Caco-2 (cell line): ENCODE data around the gene MYO7A. TPM values are rescaled to one million over a fixed set of nuclear protein-coding genes. Genes with fewer than 3 reads are reported as not detected.

Source experiments
- BruUV-seq: library from RNA; stranded (reverse); fragments of 400-500 nt; replicated peaks from 2 replicates; lab custom pipeline; 2021; lab: Mats Ljungman, UMichigan
- CTCF ChIA-PET: fragments of 300-600 bp; sonication (Branson Sonifier 250); formaldehyde crosslinking; loops from one replicate; lab custom pipeline; 2022; ENCODE audit warnings: antibody characterized with exemption; lab: Charles Lee
- POLR2A ChIA-PET: fragments of 300-600 bp; sonication (Branson Sonifier 250); formaldehyde crosslinking; loops from one replicate; lab custom pipeline; 2022; ENCODE audit warnings: antibody characterized with exemption; lab: Charles Lee
- DNase-seq, 2 experiments: peaks; one replicate each; pipeline versions ENCODE4 v3.0.0 to v3.0.0-alpha.2; 2020 to 2022
- H3K27me3 ChIP-seq: replicated peaks from 2 replicates; pipeline ENCODE4 v1.6.0; 2011; ENCODE audit warnings: low read length; ENCODE audit not compliant: control insufficient read depth, insufficient read depth
- H3K36me3 ChIP-seq: 2 replicates; pipeline ENCODE4 v1.5.1; 2011; ENCODE audit warnings: low read length; ENCODE audit not compliant: control insufficient read depth, insufficient read depth
- H3K4me1 ChIP-seq: fragments of 250-450 bp; sonication (Bioruptor Pico); 2 replicates; pipeline ENCODE4 v1.5.1; 2020; ENCODE audit warnings: mild to moderate bottlenecking
- H3K4me3 ChIP-seq: 2 replicates; pipeline ENCODE4 v1.5.1; 2011; ENCODE audit warnings: low read depth, mild to moderate bottlenecking, control low read depth, low read length
- H3K9me3 ChIP-seq: fragments of 250-450 bp; sonication (Bioruptor Pico); 2 replicates; pipeline ENCODE4 v1.5.1; 2020; ENCODE audit warnings: mild to moderate bottlenecking, moderate library complexity
- H3K27ac Mint-ChIP-seq: one replicate; pipeline ENCODE4 v1.8.0; 2022; ENCODE audit warnings: mixed read lengths; ENCODE audit not compliant: unreplicated experiment
- H3K27me3 Mint-ChIP-seq: one replicate; pipeline ENCODE4 v1.8.0; 2022; ENCODE audit warnings: mixed read lengths; ENCODE audit not compliant: insufficient read depth, unreplicated experiment
- H3K36me3 Mint-ChIP-seq: one replicate; pipeline ENCODE4 v1.8.0; 2022; ENCODE audit warnings: mild to moderate bottlenecking, mixed read lengths; ENCODE audit not compliant: insufficient read depth, unreplicated experiment
- H3K4me1 Mint-ChIP-seq: one replicate; pipeline ENCODE4 v1.8.0; 2022; ENCODE audit warnings: low read depth, mixed read lengths; ENCODE audit not compliant: unreplicated experiment
- H3K4me3 Mint-ChIP-seq: one replicate; pipeline ENCODE4 v1.8.0; 2022; ENCODE audit warnings: mild to moderate bottlenecking, moderate library complexity, mixed read lengths; ENCODE audit not compliant: unreplicated experiment
- H3K9me3 Mint-ChIP-seq: one replicate; pipeline ENCODE4 v1.8.0; 2022; ENCODE audit warnings: mixed read lengths; ENCODE audit not compliant: unreplicated experiment
- CTCF ChIP-seq, 2 experiments: fragments of 200-600 bp in 1 of 2; IDR thresholded peaks; 1 replicate in 1 of 2; 2 replicates in 1 of 2; pipeline versions ENCODE4 v1.5.1 to v1.8.0; 2011 to 2022; ENCODE audit warnings: antibody characterized with exemption in 1 of 2, control low read depth in 1 of 2, inconsistent platforms in 1 of 2, low read depth in 1 of 2, low read length in 1 of 2, mild to moderate bottlenecking in 1 of 2, moderate library complexity in 1 of 2; ENCODE audit not compliant: insufficient read depth in 1 of 2, severe bottlenecking in 1 of 2, unreplicated experiment in 1 of 2
- intact Hi-C: fragments of 100-400 bp; cut with micrococcal nuclease; formaldehyde crosslinking; loops from one replicate; pipeline ENCODE4 v1.10.0; 2022; ENCODE audit not compliant: unreplicated experiment
- total RNA-seq: library from RNA; stranded (reverse); gene quantifications from 2 replicates; pipeline ENCODE4 v1.2.3, GENCODE V29; 2022

The MYO7A gene
- total RNA-seq, 1 experiment from 2014 or later, result 8.9 TPM

GRCh38 chr11:77159937-77160495 is 32.0 kb downstream of the MYO7A start:
- Mint-ChIP-seq H3K4me1 (no peaks in the 10 kb centered on the region), H3K9me3 (no peaks in the 10 kb centered on the region), H3K4me3 (no peak overlapping the region), H3K27me3 (no peaks in the 10 kb centered on the region), H3K36me3 (no peaks in the 10 kb centered on the region), H3K27ac (no peak overlapping the region)
- Histone ChIP-seq H3K4me1 (no peaks in the 10 kb centered on the region), H3K4me3 (no peak overlapping the region), H3K27me3 (no peaks in the 10 kb centered on the region), H3K36me3 (no peaks in the 10 kb centered on the region), H3K9me3 (no peaks in the 10 kb centered on the region)
- POLR2A ChIA-PET, result no interaction called here
- TF ChIP-seq CTCF (IDR thresholded peaks at IDR 0.05; ENCODE audit: insufficient read depth in 1 of 2, low read depth in 1 of 2, low read length in 1 of 2, severe bottlenecking in 1 of 2, unreplicated experiment in 1 of 2), result no peak
- CTCF ChIA-PET, result no interaction called here
- no TSS peak for BruUV-seq
- intact Hi-C loops, result no loop called here
- DNase-seq, result no peak

- Mint-ChIP-seq H3K4me3 (no peak overlapping the region), H3K9me3 (no peaks in the 10 kb centered on the region), H3K27me3 (no peaks in the 10 kb centered on the region), H3K4me1 (no peaks in the 10 kb centered on the region), H3K36me3 (no peaks in the 10 kb centered on the region), H3K27ac (no peak overlapping the region)
- POLR2A ChIA-PET, result no interaction called here
- no peak overlapping the region for H3K4me3 ChIP-seq
- H3K27me3 ChIP-seq, result no peaks in the 10 kb centered on the region
- DNase-seq, result no peak
- no peak for TF ChIP-seq CTCF (IDR thresholded peaks at IDR 0.05; ENCODE audit: insufficient read depth in 1 of 2, low read depth in 1 of 2, low read length in 1 of 2, severe bottlenecking in 1 of 2, unreplicated experiment in 1 of 2)
- CTCF ChIA-PET, result no interaction called here
- no peaks in the 10 kb centered on the region for H3K36me3 ChIP-seq
- H3K9me3 ChIP-seq, result no peaks in the 10 kb centered on the region
- no peaks in the 10 kb centered on the region for H3K4me1 ChIP-seq
- intact Hi-C loops, result no loop called here
- BruUV-seq, result no TSS peak
These were observed 35.2 kb downstream of the MYO7A start for GRCh38 chr11:77163271-77163670.

- no peaks in the 10 kb centered on the region for H3K27me3 ChIP-seq
- ChIA-PET CTCF (no interaction called here), POLR2A (no interaction called here)
- peaks cover 6% of the 10 kb centered on the region for H3K4me1 ChIP-seq
- no peaks in the 10 kb centered on the region for H3K27me3 Mint-ChIP-seq
- no peak overlapping the region for H3K4me3 Mint-ChIP-seq
- peaks cover 6% of the 10 kb centered on the region for H3K4me1 Mint-ChIP-seq
- H3K4me3 ChIP-seq, result no peak overlapping the region
- no peaks in the 10 kb centered on the region for H3K36me3 ChIP-seq
- H3K9me3 ChIP-seq, result no peaks in the 10 kb centered on the region
- BruUV-seq, result no TSS peak
- no peak overlapping the region for H3K27ac Mint-ChIP-seq
- intact Hi-C loops, result no loop called here
- no peaks in the 10 kb centered on the region for H3K9me3 Mint-ChIP-seq
- no peak for TF ChIP-seq CTCF (IDR thresholded peaks at IDR 0.05; ENCODE audit: insufficient read depth in 1 of 2, low read depth in 1 of 2, low read length in 1 of 2, severe bottlenecking in 1 of 2, unreplicated experiment in 1 of 2)
- no peaks in the 10 kb centered on the region for H3K36me3 Mint-ChIP-seq
- DNase-seq, result no peak
These were observed 37.0 kb downstream of the MYO7A start for GRCh38 chr11:77165066-77165465.
